Activated gamma-delta T cell treated with anti-CD3 and anti-CD28 coated beads, Interleukin-2, amount 50 U/mL, for 16 hours (primary cell): Measurements from ENCODE around the gene ASIC1.

Experiments
- DNase-seq: peaks from one replicate; pipeline ENCODE4 v3.0.0-alpha.2; 2020; ENCODE audit warnings: low read depth

Gene ASIC1

DNA sequence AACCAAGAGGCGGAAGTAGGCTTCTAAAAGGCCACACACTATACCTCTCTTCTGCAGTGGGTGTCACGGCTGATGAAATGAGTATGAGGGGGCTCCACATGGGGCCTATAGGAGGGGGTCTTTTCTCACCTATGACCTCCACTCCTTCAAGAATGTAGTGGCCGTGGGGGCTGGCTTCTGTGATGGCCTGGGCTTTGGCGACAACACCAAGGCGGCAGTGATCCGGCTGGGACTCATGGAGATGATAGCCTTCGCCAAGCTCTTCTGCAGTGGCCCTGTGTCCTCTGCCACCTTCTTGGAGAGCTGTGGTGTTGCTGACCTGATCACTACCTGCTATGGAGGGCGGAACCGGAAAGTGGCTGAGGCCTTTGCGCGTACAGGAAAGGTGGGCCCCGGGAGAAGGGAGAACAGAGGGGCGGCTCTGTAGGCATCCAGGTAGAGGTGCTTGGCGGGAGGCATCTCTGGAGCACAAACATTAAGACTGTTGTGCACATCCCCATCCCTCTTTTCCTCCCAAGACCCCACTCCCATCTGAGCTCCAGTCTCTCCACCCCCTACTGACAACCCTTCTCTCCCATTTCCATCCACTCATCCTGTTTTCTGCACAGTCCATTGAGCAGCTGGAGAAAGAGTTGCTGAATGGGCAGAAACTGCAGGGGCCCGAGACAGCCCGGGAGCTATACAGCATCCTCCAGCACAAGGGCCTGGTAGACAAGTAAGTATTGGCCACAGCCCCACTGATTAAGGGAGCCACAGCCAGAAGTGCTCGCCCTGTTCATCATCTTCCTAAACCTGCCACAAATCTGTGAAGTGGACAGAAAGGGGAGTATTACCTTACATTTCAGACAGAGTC is 50.2 kb downstream of the ASIC1 start:
- no peak for DNase-seq

DNA sequence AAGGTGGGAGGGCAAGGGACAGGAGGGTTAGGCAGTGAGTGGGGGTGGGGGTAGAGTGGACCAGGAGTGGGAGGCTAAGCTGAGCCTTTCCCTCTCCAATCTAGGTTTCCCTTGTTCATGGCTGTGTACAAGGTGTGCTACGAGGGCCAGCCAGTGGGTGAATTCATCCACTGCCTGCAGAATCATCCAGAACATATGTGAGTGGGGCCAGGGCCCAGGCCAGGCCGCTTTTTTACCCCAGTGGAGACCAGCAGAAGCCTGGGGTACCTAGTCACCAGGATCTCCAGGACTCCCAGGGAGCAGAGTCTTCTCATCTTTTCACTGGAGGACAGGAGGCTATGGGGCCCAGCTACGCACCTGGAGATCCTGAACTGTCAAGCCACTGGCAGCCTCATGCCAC is 51.9 kb downstream of the ASIC1 start:
- no peak for DNase-seq

DNA sequence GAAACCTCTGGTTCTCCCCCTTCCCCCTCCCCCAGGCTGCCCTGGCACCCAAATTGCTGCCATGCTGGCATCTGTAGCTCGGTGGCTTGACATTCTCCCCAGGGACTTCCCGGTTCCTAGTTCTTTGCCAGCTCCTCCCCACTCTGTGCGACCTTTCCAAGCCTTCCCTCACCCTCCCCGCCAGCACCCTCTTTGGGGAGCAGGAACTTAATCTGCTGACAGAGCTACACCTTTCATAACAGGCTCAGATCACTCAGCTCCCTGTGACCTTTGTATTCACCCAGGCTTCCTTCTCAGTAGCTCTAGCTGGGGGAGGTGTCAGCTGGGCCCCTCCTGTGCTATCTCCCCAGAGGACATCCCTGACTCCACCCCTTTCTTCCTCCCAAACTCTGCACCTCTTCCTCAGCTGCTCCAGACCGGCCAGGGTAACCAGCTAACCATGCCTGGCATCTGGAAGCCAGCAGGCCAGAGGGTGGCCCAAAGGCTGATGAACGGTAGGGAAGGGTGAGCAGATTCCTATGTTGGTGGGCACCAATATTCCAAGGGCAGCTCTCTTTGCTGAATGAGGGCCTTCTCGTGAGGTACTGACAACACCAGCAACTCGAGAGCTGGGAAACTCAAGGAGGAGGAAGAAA is 52.8 kb downstream of the ASIC1 start:
- no peak for DNase-seq

DNA sequence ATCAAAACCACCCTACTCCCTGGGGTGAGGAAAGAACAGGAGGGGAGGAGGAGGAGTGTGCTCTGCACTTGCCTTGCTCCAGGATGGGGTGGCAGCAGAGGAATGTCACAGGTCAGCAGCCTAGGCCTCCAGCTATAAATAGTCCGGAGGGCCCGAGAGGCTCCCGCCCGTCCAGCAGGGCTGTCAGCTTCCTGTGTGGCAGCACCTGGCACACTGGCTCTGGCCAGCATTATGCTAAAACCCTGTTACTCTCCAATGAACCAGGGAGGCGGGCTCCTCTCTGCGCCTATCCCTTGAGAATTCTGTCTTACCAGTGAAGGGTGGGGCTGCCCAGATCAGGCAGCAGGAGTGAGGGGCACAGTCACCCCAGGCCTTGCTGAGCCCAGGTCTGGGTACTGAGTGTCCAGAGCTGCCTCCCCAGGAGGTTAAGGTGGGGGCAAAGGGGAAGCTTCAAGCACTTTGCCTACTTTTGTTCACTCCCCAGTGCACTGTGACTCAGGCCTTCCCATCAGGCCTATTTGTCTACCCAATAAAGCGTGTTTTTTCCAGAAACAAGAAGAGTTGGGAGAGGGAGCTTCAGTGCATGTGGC is 53.5 kb downstream of the ASIC1 start:
- no peak for DNase-seq

DNA sequence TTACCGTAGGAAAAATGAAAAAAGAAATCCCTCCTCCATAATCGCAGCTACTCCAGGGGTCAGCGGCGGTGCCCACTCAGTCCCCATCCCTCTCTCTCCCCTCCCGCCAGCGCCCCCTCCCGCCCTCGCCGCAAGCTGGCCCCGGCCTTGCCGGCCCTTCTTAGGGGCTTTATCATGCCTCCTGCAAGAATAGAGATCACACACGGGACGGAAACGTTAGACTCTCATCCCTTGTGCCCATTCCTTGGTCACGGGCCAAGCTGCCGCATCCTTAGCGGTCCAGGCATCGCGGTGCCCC is 53.9 kb downstream of the ASIC1 start:
- DNase-seq: no peak

DNA sequence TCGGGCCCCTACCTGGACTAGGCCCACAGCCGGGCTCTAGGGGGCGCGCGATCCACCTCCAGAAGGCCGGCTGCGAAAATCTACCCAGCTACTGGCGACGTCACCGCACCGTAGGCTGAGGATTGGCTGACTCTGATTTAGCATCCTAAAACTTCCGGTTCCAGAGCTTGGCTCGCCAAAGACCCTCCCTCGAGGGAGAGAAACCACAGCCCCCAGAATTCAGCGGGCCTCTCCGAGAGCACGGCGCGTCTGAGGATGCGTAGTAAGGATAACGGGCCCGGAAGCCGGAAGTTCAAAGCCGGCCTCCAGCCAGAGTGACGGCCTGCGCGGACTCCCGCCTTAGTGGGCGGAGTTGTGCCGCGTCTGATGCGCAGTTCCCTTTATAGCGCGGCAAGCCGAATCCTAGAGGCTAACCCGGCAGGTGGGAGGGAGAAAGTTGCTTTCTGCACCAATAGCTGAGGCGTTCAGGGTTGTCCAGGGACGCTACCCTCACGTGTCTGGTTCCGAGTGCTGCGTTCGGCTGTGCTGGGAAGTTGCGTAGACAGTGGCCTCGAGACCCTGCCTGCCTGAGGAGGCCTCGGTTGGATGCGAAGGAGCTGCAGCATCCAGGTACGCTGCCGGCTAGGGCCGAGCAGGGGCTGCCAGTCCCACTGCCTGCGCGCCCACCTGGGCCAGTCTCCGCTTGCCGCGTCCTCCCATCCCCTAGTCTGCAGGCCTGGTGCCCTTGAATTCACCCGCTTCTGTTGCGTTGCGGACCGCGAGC is 54.5 kb downstream of the ASIC1 start, which contains the start of gene COX14:
COX14 (plus strand) TSS at position 544 of the 763 bp plus-strand sequence. CDS start 7,808 bp downstream, outside the sequence.
- DNase-seq: peak; percentile 98

DNA sequence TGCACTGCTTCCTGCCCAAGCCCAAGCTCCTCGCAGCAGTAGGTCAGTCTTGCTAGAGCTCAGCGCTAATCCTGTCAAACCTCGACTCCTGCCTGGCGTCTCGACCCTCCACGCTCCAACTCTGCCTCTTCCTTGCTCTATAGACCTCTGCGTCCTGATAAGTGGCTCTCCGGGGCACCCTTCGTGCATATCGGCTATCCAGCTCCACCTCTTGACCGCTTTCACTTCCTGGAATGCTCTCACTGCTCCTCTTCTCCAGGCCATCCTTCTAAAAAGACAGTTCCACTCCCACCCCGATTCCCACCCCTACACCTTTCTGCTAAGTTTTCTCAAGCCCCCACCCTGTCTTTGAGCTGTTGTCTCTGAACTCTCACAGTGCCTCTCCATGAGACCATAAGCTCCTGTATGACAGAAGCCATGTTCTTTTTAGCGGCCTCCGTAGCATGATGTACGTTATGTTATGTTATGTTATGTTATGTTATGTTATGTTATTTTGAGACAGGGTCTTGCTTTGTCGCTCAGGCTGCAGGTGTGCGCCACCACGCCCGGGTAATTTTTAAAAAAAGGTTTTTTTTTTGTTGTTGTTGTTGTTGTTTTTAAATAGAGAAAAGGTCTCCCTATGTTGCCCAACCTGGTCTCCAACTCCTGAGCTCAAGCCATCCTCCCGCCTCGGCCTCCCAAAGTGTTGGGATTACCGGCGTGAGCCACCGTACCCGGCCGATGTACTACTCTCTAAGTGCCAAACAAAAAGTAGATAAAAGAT is 55.2 kb downstream of the ASIC1 start:
- no peak for DNase-seq

DNA sequence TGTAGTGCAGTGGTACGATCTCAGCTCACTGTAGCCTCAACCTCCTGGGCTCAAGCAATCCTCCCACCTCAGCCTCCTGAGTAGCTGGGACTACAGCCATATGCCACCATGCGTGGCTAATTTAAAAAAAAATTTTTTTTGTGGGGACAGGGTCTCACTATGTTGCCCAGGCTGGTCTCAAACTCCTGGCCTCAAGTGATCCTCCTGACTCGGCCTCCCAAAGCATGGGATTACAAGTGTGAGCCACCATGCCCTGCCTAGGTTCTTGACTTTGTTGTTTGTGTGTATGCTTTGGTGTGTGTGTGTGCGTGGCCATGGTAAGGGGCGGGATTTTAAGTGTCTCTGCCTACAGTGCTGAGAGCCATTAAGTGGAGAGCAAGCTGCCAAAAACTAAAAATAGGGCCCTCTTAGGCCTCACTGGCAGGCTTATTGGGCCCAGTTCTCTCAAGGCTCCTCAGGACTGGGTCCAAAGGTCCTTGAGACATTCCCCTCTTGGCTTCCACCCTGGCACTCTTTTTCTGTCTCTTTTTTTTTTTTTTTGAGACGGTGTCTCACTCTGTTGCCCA is 59.7 kb downstream of the ASIC1 start:
- no peak for DNase-seq

DNA sequence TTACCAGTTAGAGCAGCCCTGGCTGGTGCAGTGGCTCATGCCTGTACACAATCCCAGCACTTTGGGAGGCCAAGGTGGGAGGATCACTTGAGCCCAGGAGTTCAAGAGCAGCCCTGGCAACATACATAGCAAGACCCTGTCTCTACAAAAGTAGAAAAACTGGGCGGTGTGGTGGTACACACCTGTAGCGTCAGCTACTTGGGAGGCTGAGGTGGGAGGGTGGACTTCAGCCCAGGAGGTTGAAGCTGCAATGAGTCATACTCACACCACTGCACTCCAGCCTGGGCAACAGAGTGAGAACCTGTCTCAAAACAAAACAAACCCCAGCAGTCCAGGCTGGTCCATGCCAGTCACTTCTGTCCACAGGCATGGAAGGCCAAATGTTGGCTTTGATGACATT is 62.0 kb downstream of the ASIC1 start:
- no peak for DNase-seq

DNA sequence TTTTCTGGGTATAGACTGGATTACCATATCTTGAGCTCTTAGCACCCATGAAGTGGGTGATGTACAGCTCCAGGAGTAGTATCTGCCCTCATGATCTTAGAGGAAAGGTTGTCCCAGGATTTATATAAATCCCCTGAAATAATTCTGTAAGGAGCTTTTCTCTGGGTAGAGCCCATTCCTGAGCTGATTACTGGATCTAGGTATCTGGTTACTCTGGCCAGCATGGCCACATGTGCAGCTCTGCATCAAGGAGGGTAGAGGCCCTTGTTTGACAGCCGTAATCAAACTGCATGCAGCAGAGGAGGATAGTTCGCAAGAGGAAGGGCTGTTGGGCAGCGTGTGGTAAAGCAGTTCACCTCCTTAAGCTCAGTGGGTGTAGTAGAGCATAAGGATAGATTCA is 63.1 kb downstream of the ASIC1 start:
- no peak for DNase-seq

DNA sequence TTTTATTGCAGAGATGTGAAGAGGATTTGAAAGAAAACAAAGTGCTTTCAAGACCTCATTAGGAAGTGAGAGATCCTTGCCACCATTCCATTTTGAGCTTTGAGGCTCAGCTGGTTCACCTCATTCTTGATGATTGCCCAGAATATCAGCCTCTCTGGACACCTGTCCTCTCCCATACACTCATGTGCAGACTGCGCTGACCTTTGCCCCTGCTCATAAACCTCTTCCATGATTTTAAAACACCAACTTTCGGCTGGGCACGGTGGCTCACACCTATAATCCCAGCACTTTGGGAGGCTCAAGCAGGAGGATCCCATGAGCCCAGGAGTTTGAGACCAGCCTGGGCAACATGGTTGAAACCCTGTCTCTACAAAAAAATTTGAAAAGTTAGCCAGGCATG is 63.6 kb downstream of the ASIC1 start:
- no peak for DNase-seq

DNA sequence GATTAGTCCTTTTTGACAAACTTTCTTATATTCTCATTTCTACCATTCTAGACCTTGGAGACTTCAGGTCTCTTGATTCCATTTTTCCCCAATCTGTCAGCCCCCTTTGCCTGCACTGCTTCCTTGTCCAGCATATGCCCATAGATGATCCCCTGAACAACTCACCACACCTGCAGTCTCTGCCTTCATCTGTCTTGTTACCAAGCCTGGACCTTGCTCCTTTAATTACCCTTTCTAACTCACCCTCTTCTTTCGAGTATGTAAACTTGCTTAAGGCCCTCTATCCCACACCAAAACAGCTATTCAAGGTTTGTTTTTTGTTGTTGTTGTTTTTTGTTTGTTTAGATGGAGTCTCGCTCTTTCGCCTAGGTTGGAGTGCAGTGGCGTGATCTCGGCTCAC is 64.2 kb downstream of the ASIC1 start:
- DNase-seq: no peak

DNA sequence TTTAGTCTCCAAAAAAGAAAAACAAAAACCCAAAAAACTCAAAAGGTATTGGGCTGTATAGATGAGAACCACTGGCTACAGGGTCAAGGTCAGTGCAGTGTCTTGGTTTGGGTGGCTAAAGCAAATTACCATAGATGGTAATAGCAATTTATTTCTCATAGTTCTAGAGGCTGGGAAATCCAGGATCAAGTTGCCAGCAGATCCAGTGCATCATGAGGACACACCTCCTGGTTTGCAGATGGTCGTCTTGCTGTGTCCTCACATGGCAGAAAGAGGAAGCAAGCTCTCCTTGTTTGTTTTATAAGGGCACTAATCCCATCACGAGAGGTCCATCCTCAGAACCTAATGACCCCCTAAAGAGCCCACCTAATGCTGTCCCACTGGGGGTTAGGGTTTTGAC is 65.8 kb downstream of the ASIC1 start:
- DNase-seq: no peak

DNA sequence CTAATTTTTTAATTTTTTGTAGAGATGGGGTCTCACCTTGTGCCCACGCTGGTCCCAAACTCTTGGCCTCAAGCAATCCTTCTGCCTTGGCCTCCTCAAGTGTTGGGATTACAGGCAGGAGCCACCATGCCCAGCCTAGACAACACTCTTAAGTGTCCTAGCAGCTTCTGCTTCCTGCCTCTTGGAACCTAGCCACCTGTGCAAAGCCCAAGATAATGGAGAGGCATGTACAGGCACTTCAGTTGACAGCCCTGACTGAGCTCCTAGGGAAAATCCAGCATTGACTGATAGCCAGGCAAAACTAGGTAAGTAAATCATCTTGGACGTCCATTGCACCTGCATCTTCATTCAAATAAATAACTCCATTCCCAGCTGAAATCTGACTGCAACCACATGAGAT is 70.2 kb downstream of the ASIC1 start:
- DNase-seq: no peak

DNA sequence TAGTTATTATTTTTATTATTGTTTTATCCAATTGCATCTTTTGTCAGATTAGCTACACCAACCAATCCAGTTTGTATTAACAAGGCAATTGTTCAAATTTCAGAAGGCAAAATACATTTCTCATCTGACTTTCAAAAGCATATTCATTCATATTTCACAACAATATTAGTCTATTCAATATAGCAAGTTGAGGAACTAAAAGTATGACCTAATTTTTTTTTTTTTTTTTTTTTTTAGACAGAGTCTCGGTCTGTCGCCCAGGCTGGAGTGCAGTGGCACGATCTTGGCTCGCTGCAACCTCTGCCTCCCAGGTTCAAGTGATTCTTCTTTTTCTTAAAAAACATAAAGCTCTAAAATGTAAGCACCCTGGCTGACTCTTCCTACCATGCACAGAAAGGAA is 71.9 kb downstream of the ASIC1 start:
- DNase-seq: no peak

DNA sequence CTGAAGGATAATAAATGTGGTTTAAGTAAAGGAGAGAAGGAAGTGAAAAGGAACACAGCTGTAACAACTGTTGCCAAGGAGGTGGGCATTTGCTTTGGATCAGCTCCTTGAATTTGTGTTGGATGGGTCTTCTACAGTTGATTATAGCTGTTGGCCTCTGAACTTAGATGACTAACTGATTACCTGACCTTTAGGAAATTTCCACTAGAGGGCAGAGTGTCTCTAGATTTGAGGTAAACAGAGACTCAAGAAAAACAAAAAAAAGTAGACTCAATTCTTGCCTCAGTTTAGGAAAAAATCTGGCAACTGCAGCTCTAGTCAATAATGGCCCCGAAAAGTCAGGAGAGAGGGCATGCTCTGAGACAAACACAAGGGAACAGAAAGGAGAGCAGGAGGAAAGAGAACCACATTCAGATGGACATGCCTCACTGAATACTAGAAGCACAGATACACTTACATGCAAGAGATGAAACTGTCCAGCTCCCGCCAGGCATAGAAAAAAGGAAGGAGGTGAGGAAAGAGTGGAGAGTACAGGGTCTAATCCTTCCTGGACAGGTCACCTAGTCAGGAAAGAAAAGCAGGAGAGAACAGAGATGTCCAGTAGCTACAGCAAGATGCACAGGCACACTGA is 75.2 kb downstream of the ASIC1 start:
- no peak for DNase-seq
